ENCODE results near the gene RNGTT.

DNA sequence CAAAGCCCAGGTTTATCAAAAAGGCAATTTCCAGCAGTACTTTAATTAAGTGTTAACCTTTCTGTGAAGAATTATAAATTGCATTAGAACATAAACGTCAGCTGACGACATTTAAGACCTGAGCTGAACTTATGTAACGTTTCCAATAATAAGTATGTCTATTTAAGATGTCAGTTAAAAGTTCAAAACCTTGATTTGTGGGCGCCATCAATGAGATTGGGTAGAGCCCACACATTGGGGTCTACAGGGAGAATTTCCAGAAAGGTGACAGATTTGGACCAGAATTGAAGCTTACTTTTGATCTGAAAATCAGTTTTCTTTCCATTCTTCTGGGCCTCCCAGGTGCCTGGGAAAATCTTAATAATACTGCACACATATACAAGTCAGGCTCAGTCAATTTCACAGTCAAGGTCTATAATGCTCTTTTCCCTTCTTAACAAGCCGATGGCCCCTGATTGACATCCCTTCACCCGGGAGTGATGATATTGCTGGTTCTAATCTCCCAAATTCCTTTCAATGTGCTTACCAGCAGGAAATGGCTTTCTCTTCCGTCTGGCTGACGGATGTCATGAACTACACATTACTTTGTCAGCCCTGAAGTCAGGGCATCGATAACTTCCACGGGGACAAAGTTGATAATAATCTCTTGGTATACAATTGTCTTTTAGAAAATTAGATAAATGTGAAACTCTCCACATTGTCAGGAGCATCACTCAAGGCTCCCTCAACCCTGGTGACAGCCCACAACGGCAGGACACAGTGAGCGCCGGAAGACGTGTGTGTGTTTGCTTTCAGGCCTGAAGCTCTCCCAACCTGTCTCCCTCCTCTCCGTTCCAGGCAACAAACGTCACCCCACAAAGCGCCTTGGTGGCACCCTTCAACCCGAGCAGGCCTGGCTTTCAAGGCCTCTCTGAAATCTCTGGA is 400.8 kb downstream of the RNGTT start:
- TF ChIP-seq, protein P1, sequence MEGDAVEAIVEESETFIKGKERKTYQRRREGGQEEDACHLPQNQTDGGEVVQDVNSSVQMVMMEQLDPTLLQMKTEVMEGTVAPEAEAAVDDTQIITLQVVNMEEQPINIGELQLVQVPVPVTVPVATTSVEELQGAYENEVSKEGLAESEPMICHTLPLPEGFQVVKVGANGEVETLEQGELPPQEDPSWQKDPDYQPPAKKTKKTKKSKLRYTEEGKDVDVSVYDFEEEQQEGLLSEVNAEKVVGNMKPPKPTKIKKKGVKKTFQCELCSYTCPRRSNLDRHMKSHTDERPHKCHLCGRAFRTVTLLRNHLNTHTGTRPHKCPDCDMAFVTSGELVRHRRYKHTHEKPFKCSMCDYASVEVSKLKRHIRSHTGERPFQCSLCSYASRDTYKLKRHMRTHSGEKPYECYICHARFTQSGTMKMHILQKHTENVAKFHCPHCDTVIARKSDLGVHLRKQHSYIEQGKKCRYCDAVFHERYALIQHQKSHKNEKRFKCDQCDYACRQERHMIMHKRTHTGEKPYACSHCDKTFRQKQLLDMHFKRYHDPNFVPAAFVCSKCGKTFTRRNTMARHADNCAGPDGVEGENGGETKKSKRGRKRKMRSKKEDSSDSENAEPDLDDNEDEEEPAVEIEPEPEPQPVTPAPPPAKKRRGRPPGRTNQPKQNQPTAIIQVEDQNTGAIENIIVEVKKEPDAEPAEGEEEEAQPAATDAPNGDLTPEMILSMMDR (IDR thresholded peaks at IDR 0.05), result no peak
- TF ChIP-seq POLR2A (IDR thresholded peaks at IDR 0.05), result no peak
